ENCODE results near the gene TMEM244. TPM values are rescaled to one million over a fixed set of nuclear protein-coding genes. Genes with fewer than 3 reads are reported as not detected.
A peak's percentile ranks its signal among the peaks of the same experiment; 100 is the strongest.

The TMEM244 gene
- total and polyA plus RNA-seq, 8 donors = not detected

DNA sequence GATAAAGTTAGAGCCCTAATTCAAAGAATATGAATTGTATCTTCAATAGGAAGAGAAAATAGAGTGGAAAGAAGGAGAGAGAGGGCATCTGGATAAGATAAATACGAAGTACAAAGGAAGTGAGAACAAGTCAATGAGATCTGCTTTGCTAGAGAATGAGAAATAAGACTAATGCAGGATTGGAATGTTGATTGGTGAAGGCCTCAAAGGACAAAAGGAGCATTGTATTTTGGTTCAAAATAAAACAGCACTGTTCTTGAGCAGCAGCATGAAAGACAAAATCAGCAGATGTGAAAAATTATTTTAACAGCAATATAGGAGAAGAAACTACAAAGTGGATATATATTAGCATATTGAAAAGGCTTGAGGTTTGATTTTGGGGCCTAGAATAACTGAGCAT, 5.1 kb upstream of the TMEM244 start:
- no peaks in the 10 kb centered on the region for H3K36me3 ChIP-seq
- WGBS, 5 donors = 38 to 66% (median 58%) methylated on average over 1 of the region's 1 CpG
- TF ChIP-seq, protein P1, sequence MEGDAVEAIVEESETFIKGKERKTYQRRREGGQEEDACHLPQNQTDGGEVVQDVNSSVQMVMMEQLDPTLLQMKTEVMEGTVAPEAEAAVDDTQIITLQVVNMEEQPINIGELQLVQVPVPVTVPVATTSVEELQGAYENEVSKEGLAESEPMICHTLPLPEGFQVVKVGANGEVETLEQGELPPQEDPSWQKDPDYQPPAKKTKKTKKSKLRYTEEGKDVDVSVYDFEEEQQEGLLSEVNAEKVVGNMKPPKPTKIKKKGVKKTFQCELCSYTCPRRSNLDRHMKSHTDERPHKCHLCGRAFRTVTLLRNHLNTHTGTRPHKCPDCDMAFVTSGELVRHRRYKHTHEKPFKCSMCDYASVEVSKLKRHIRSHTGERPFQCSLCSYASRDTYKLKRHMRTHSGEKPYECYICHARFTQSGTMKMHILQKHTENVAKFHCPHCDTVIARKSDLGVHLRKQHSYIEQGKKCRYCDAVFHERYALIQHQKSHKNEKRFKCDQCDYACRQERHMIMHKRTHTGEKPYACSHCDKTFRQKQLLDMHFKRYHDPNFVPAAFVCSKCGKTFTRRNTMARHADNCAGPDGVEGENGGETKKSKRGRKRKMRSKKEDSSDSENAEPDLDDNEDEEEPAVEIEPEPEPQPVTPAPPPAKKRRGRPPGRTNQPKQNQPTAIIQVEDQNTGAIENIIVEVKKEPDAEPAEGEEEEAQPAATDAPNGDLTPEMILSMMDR (IDR thresholded peaks at IDR 0.05) = no peak
- TF ChIP-seq POLR2A (IDR thresholded peaks at IDR 0.05) = no peak
- TF ChIP-seq EP300 (IDR thresholded peaks at IDR 0.05) = no peak
- TF ChIP-seq POLR2AphosphoS5 (IDR thresholded peaks at IDR 0.05) = no peak
- no peaks in the 10 kb centered on the region for H3K27me3 ChIP-seq
- no peaks in the 10 kb centered on the region for H3K4me1 ChIP-seq
- H3K27ac ChIP-seq = no peak overlapping the region
- H3K9me3 ChIP-seq = no peaks in the 10 kb centered on the region
- no peak for DNase-seq
- H3K4me3 ChIP-seq = no peak overlapping the region
- intact Hi-C loops (cut with DNase I; ENCODE audit: low total_unique reads) = no loop called here

DNA sequence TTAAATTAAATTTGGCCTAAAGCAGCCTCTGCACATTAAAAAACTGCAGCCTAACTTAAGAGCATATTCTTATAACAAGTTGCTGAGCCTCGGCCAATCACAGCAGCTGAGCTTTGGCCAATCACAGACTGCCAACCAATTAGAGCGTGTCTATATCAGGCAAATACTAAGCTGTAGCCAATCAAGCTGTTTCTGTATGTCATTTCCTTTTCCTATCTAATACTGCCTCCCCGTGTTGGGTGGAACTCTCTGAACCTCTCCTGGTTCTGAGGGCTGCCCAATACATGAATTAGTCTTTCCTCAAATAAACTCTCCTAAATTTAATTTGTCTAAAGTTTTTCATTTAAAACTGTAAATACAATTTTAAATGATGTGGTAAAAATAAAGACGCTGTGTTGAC, 3.9 kb upstream of the TMEM244 start:
- Histone ChIP-seq H3K36me3 (no peaks in the 10 kb centered on the region), H3K4me3 (no peak overlapping the region), H3K4me1 (no peaks in the 10 kb centered on the region), H3K9me3 (no peaks in the 10 kb centered on the region), H3K27me3 (no peaks in the 10 kb centered on the region), H3K27ac (no peak overlapping the region)
- 84 to 96% (median 89%) methylated on average over 4 of the region's 4 CpGs for WGBS, 5 donors
- intact Hi-C loops (cut with DNase I; ENCODE audit: low total_unique reads) = no loop called here
- TF ChIP-seq, protein P1 (IDR thresholded peaks at IDR 0.05) = no peak
- no peak for TF ChIP-seq POLR2AphosphoS5 (IDR thresholded peaks at IDR 0.05)
- no peak for TF ChIP-seq EP300 (IDR thresholded peaks at IDR 0.05)
- no peak for DNase-seq

DNA sequence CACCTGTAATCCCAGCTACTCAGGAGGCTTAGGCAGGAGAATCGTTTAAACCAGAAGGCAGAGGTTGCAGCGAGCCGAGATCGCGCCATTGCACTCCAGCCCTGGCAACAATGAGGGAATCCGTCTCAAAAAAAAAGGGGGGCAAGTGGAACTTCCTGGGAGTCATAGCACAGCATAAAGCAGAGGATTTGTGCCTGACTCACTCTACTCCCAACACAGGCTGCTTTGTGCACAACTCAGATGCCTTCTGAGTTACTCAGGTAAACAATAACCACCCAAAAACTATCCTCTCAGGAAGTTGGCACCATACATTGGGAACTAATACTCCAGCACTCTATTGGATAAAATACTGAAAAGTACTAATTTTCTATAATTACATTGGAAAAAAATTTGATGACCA, 2.5 kb upstream of the TMEM244 start:
- DNase-seq = no peak
- Histone ChIP-seq H3K4me1 (peaks cover 0 to 8% (median 3%) of the 10 kb centered on the region in 4 donors), H3K27me3 (no peaks in the 10 kb centered on the region), H3K4me3 (no peak overlapping the region), H3K27ac (no peak overlapping the region), H3K9me3 (no peaks in the 10 kb centered on the region), H3K36me3 (no peaks in the 10 kb centered on the region)
- 91 to 95% (median 94%) methylated on average over 6 of the region's 6 CpGs for WGBS, 5 donors
- intact Hi-C loops (cut with DNase I; ENCODE audit: low total_unique reads) = no loop called here
- no peak for TF ChIP-seq EP300 (IDR thresholded peaks at IDR 0.05)

DNA sequence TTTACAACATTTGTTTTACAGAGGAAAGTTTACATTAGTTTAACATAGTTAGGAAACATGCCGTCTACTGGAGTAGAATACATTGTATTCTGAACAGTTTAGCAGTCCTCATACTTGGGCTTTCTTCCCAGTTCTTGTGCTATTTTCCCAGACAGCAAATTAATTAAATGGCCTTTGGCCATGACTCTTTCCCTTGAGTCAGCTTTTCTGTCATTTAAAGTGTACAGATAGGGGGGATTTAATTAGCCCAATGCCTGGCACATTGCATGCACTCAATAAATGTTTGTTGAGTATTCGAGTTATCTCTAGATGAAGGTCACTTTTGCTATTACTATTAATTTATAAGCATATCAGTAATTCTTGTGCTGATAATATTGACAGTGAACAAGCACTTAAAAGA, 1.6 kb downstream of the TMEM244 start:
- 11 to 28% (median 21%) methylated on average over 2 of the region's 2 CpGs for WGBS, 5 donors
- Histone ChIP-seq H3K4me1 (peaks cover 0 to 8% (median 3%) of the 10 kb centered on the region in 4 donors), H3K27ac (no peak overlapping the region), H3K4me3 (no peak overlapping the region), H3K36me3 (no peaks in the 10 kb centered on the region), H3K9me3 (no peaks in the 10 kb centered on the region), H3K27me3 (no peaks in the 10 kb centered on the region)
- TF ChIP-seq POLR2A (IDR thresholded peaks at IDR 0.05) = no peak
- TF ChIP-seq POLR2AphosphoS5 (IDR thresholded peaks at IDR 0.05) = no peak
- TF ChIP-seq, protein P1 (IDR thresholded peaks at IDR 0.05) = no peak
- no peak for TF ChIP-seq EP300 (IDR thresholded peaks at IDR 0.05)
- DNase-seq = peak in 1 of 2 donors; percentile 67
- intact Hi-C loops (cut with DNase I; ENCODE audit: low total_unique reads) = no loop called here

DNA sequence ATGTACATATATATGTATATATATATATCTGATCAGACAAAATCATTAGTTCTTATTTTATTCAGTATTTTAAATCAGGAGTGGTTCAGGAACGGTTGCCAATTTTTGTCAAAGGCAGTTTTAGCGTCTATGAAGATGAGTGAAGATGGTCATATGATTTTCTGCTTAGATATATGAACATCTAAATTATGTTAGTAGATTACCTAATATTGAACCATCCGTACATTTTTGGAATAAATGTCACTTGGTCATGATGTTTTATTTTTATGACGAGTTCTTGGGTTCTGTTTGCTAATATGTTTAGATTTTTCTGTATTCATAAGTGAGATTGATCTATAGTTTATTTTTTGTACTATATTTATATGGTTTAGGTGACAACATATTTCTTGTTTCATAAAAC, 3.3 kb downstream of the TMEM244 start:
- Histone ChIP-seq H3K27ac (no peak overlapping the region), H3K9me3 (no peaks in the 10 kb centered on the region), H3K4me3 (no peak overlapping the region), H3K27me3 (no peaks in the 10 kb centered on the region), H3K4me1 (peaks cover 0 to 8% (median 3%) of the 10 kb centered on the region in 4 donors), H3K36me3 (no peaks in the 10 kb centered on the region)
- intact Hi-C loops (cut with DNase I; ENCODE audit: low total_unique reads) = no loop called here
- WGBS, 5 donors = 71 to 96% (median 82%) methylated on average over 4 of the region's 4 CpGs
- DNase-seq = no peak
- TF ChIP-seq POLR2AphosphoS5 (IDR thresholded peaks at IDR 0.05) (no peak), POLR2A (IDR thresholded peaks at IDR 0.05) (no peak), EP300 (IDR thresholded peaks at IDR 0.05) (no peak)
- TF ChIP-seq, protein P1 (IDR thresholded peaks at IDR 0.05) = no peak

Data from stomach (tissue), 9 donors.